Mesodermal cell (in vitro differentiated cells): Measurements from ENCODE around the gene TBRG4.

Experiments used
- H3K27ac ChIP-seq: 2 replicates; pipeline ENCODE4 v1.7.0; 2013; ENCODE audit warnings: mild to moderate bottlenecking, low read depth, low read length, moderate library complexity; ENCODE audit not compliant: severe bottlenecking
- H3K36me3 ChIP-seq: 2 replicates; pipeline ENCODE4 v1.7.1; 2013; ENCODE audit warnings: mild to moderate bottlenecking, low read length, moderate library complexity; ENCODE audit not compliant: control insufficient read depth, insufficient read depth
- H3K4me1 ChIP-seq: one replicate; pipeline ENCODE4 v1.7.1; 2013; ENCODE audit warnings: mild to moderate bottlenecking, low read length; ENCODE audit not compliant: insufficient read depth, control insufficient read depth, poor library complexity, severe bottlenecking
- H3K4me3 ChIP-seq: 2 replicates; pipeline ENCODE4 v1.7.0; 2013; ENCODE audit warnings: low read length, control low read depth, mild to moderate bottlenecking; ENCODE audit not compliant: insufficient read depth, poor library complexity, severe bottlenecking; ENCODE audit errors: extremely low read depth
- H3K9me3 ChIP-seq: 2 replicates; pipeline ENCODE4 v1.7.1; 2013; ENCODE audit warnings: mild to moderate bottlenecking, low read length, moderate library complexity; ENCODE audit not compliant: control insufficient read depth
- WGBS, 2 experiments: methylation state at CpG; one replicate each; pipeline ENCODE4 v1.1.5; 2013; ENCODE audit warnings: missing lambda C conversion rate in 2 of 2; ENCODE audit not compliant: insufficient coverage in 2 of 2; 5-methylcytosine and 5-hydroxymethylcytosine counted together

Gene TBRG4

DNA sequence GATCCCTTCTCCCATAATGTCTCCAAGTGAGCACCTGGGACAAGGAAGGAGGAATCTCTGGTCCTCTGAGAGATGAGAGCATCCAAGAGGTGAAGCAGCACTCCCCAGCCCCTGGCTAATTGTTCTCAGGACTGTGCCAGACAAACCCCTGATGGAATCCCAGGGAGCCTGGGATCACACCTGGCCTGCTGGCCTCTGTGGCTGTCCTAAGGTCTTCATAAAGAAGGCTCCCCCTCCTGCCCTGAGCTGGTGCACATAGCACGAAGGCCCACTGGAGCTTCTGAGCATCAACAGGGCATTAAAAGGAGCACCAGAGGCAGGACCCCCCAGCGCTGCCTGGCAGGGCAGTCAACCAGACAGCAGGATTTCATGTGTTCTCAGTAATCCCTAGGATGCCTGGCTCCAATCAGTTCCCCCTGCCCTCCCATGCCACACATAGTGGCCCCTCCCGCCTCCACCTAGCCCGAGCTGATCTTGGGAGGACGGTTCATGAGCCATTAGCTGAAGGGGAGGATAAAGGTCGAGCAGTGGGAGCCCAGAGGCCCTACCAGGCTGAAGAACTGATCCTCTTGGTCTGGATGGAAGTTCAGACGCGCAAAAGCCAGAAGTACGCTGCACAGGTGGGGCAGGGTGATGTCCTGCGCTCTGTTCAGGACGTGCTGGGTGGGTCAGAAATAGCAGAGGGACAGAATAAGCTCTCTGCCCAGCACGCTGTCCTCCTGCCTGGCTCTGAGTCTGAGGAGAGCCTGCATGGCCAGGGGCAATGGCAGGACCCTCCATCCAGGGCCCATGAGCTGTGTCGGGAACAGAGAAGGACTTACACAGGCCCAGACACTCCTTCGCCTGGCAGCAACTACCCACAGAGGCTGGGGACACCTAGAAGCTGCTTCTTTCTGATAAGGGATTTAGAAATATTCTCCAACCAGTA is 8.4 kb downstream of the TBRG4 start:
- Histone ChIP-seq H3K9me3 (no peaks in the 10 kb centered on the region), H3K4me3 (no peak overlapping the region), H3K4me1 (peaks cover 4% of the 10 kb centered on the region), H3K27ac (no peak overlapping the region), H3K36me3 (peaks cover 93% of the 10 kb centered on the region)
- 91 to 94% methylated on average over 6 to 13 of the region's 14 CpGs for WGBS, 2 experiments

DNA sequence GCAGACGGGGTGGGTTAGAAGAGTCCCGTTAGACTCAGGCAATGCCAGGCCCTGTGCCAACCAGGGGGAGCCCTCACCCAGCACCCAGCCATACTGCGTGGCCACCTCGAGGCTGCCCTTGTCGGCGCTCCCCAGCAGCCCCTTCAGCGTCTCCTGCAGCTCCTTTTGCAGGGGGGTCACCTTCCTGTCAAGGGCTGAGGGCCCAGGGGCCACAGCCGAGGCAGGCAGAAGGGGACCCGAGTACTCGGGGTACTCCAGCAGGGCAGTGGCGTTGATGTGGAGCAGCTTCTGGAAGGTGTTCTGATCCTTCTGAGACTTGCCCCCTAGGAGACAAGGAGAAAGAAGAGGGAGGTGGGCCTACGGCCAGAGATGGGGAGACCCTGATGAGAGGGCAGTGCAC is 9.7 kb downstream of the TBRG4 start:
- peaks cover 80% of the 10 kb centered on the region for H3K36me3 ChIP-seq

DNA sequence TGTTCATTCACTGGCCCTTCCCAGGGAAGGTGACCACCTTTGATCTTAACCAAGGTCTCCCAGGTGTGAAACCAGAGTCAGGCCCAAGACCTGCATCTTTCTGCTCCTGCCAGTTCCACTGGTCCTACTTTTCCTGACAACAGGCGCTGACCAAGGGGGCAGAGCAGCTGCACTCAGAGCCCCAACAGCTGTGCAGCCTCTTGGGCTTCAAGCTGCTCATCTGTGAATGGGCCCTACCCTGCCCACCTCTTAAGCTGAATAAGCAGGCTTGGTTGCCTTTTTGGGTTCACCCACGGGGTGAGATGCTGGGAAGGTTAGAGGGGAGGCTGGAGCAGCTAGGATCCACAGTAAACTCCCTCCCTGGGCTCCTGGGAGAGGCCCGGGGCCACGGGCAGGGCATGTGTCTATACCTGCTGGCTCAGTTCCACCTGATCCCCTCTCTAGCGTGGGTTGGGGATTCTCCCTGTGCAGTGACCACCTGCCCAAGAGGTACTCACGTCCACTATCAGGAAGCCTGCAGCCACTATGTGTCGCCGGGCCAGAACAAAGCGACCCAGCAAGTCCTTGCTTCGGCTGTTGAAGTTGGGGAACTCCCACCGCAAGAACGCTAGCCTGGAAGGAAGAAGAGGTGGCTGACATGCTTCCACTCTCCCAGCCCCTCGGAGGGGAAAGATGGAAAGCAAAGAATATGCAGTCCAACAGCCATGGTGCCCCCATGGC is 10.6 kb downstream of the TBRG4 start:
- Histone ChIP-seq H3K9me3 (no peaks in the 10 kb centered on the region), H3K27ac (no peak overlapping the region), H3K36me3 (peaks cover 72% of the 10 kb centered on the region), H3K4me3 (no peak overlapping the region), H3K4me1 (no peaks in the 10 kb centered on the region)
- WGBS, 2 experiments = 94% methylated on average over 11 to 12 of the region's 13 CpGs

More for the DNA sequence above, 9.7 kb downstream of the TBRG4 start:
- Histone ChIP-seq H3K27ac (no peak overlapping the region), H3K4me1 (no peaks in the 10 kb centered on the region), H3K9me3 (no peaks in the 10 kb centered on the region), H3K4me3 (no peak overlapping the region)
- 98 to 100% methylated on average over 5 to 9 of the region's 12 CpGs for WGBS, 2 experiments

DNA sequence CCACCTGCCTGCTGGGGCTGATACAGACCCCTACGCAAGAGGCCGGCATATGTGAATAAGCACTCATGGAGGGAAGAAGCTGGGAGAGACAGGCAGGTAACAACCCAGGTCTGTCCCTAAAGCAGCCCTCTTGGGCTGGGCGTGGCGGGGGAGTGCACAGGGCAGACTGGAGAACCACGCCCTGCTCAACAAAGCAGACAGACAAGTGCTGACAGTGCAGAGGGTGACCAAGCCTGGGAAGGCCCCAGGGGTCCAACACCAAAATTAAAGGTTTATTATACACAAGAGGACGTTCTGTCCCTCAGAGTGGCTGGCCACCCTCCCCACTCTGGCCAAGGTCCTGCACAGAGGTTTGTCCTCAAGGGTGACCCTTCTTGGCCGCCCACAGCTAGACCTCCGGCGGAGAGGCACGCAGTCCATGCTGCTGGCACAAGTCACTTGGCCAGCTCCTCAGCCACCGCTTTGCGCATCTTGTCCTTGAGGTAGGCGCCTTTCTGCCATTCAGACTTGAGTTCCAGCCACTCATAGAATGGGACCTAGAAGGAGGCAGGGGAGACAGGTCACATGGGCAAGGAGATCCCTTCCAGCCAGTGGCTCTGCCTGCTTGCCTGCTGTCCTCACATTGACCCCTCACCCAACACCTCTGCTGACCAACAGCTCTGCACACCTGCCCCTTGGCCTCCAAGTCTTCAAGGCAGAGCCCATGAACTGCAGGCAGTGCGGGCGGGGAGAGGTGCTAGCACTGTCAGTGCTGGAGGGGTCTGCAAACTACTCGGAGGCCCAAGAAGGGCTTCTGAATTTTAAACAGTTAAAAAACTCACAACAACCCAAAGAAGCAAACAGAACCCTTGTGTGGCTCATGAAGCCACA is 11.4 kb downstream of the TBRG4 start:
- no peak overlapping the region for H3K4me3 ChIP-seq
- WGBS, 2 experiments = 94 to 95% methylated on average over 11 to 12 of the region's 16 CpGs
- no peaks in the 10 kb centered on the region for H3K9me3 ChIP-seq
- H3K27ac ChIP-seq = no peak overlapping the region
- no peaks in the 10 kb centered on the region for H3K4me1 ChIP-seq
- peaks cover 64% of the 10 kb centered on the region for H3K36me3 ChIP-seq

DNA sequence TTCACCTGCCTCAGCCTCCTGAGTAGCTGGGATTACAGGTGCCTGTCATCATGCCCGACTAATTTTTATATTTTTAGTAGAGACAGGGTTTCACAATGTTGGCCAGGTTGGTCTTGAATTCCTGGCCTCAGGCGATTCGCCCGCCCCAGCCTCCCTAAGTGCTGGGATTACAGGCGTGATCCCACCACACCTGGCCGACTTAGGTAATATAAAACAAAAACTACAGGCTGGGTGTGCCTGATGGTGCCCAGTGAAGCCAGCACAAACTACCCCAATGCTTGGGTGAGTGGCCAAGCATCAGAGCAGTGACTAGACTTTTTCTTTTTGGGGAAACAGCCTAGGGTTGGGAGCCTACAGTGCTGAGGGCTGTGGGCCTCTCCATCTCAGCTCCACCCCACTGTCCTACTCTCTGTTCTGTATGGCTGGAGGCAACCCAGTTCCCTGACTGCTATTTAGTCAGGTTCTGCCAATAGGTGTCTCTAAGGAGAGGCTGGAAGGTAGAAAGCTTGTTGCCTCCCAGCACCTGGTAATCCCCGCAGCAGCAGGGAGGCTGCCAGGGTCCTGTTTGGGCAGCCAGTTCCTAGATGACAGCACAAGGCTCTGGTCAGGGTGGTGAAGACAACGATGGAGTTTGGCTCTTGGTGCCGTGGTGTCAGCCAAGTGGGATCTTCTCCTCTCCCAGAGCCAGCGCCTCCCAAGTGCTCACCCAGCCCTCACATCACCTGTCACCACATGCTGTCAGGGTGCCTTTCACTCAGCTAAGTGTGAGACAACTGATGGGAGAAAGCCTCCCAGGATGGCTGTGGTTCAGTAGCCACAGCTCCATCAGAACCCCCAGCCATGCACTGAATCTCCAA is 12.3 kb downstream of the TBRG4 start:
- 91 to 93% methylated on average over 5 to 8 of the region's 10 CpGs for WGBS, 2 experiments
- Histone ChIP-seq H3K4me3 (no peak overlapping the region), H3K27ac (no peak overlapping the region), H3K36me3 (peaks cover 55% of the 10 kb centered on the region), H3K9me3 (no peaks in the 10 kb centered on the region), H3K4me1 (no peaks in the 10 kb centered on the region)

DNA sequence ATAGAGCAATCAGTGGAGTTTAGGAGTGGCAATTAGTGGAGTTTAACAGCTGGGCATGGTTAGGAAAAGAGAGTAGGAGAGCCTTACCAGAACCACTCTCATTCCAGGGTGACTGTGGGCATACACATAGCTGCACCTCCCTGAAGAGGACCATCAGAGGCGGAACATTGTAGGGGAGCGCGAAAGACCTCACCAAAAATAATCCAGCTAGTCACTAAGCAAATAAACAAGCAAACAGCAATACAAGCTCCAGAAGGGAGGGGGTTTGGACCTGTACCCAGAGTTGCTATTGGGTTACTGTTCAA is 18.6 kb downstream of the TBRG4 start:
- no peaks in the 10 kb centered on the region for H3K4me1 ChIP-seq
- no peaks in the 10 kb centered on the region for H3K36me3 ChIP-seq
- no peaks in the 10 kb centered on the region for H3K9me3 ChIP-seq
- no peak overlapping the region for H3K27ac ChIP-seq
- no peak overlapping the region for H3K4me3 ChIP-seq
- WGBS, 2 experiments = no CpG with 5 or more reads among the region's 3 CpGs

DNA sequence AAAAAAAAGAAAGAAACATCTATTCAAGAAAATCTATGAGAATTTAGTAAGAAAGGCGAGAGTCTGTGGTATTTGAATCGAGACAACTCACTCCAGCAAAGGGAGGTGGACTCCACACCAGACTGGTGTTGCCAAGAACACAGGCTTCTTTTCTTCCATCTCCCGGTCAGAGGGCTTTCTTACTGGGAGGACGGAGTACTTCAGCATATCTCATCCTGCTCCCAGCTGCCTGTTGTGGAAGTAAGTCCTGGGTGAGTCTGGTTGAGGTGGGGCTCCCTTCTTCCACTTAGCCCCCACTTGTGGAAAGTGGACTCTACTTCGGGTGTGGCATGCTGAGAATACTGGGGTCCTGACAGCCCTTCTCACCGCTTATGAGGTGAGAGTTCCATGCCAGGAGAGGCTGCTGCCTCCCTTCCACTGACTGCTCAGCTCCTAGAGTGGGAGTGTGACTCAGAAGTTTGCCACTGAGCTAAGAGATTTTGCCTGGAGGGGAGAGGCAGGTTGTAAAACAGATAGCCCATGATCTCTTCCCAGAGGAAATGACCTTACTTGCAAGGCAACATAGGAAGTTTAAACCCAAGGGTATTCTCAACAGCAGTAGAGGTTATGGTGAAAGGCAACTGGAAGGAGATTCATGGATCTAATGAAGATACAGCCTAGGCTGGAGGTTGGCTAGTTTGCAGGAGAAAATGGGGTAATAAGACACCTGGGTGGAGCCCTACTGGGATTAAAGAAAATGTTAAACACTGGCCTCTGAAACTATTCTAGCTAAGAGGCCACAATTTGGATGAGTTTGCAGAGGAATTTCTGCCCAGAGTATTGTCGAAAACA is 19.2 kb downstream of the TBRG4 start:
- no peaks in the 10 kb centered on the region for H3K4me1 ChIP-seq
- H3K4me3 ChIP-seq = no peak overlapping the region
- 60 to 63% methylated on average over 2 of the region's 7 CpGs for WGBS, 2 experiments
- H3K27ac ChIP-seq = no peak overlapping the region
- no peaks in the 10 kb centered on the region for H3K36me3 ChIP-seq
- no peaks in the 10 kb centered on the region for H3K9me3 ChIP-seq

DNA sequence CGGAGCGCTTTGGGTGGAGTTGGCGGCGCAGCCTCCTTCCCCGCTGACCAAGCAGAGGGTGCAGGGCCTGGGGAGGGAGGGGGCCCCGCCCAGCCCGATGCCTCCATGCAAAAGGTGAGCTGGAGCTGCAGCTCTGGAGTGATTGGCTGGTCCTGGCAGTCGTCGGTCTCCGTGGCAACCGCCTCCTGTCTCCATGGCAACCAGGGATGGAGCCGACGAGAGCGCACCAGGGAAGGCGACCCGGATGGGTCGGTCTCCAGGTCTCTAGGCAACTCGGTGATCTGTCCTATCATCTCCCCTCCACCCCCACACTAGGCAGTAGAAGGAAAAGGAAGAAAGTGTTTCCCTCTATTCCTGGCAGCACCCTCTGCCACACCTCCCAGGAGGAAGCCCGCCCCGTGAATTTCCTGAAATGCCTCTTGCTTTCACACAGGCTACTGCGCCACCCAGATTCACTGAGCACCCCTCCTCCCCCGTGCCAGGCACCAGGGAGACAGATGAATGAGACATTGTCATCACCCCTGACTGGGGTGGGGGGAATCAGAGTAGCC is 22.1 kb downstream of the TBRG4 start:
- Histone ChIP-seq H3K27ac (no peak overlapping the region), H3K36me3 (no peaks in the 10 kb centered on the region), H3K4me1 (no peaks in the 10 kb centered on the region), H3K9me3 (no peaks in the 10 kb centered on the region), H3K4me3 (peak overlapping the region; percentile 53)
- WGBS, 2 experiments = 6 to 7% methylated on average over 12 to 13 of the region's 22 CpGs

DNA sequence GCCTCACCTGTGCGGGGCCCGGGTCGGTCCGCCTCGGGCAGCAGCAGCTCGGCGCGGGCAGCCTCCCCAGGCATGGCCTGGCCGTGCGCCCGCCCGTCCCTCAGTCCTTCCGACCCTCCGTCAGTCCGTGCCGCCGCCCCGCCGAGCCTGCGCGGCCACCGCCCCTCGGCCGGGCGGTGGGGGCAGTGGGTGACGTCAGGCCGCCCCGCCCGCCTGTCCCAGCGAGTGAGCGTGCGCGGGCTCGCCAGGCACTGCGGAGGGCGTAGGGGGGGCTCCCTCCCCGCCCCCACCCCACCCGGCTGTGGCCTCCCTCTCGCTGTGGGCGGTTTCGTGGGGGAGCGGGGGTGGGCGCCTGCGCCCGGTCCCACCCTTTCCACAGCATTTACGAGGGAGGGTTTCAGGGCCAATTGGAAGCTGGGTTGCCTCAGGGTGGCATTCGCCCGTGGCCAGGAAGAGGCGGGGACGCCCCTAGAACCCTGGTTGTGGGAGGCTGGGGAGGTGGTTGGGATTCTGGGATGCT is 22.6 kb downstream of the TBRG4 start, which contains the start of gene NACAD:
Gene NACAD, minus strand, starts transcription at position 149 of the 520 bp plus-strand sequence. Its CDS starts 75 bp downstream, at position 74.
- Histone ChIP-seq H3K4me3 (peak within 1 kb of the TSS; percentile 53), H3K36me3 (no peaks in the 10 kb centered on the region), H3K4me1 (no peaks in the 10 kb centered on the region), H3K9me3 (no peaks in the 10 kb centered on the region), H3K27ac (no peak within 1 kb of the TSS)
- WGBS, 2 experiments = 2 to 3% methylated on average over 20 to 33 of the region's 50 CpGs
